Measurements from ENCODE around the gene IPO5. TPM values are rescaled to one million over a fixed set of nuclear protein-coding genes. Genes with fewer than 3 reads are reported as not detected.

IPO5 gene
- total and polyA plus RNA-seq, 2 of the 4 experiments (the other 2 are of a cell fraction): 89.2 to 270 TPM

GRCh38 chr13:98032168-98032567 lies 78.7 kb downstream of the IPO5 start:
- no TSS peak for BruUV-seq (replicated peaks)
- H2AFZ ChIP-seq (replicated peaks; ENCODE audit: low read length, poor library complexity): no peak overlapping the region
- no peak overlapping the region for H3K27ac ChIP-seq (ENCODE audit: insufficient read depth, low read length)
- H2AK5ac ChIP-seq (ENCODE audit: low read depth, low read length): no peak overlapping the region; the same call in 1 of the 2 replicates
- H2AK9ac ChIP-seq (replicated peaks; ENCODE audit: low read depth, low read length, poor library complexity): no peak overlapping the region
- no peaks in the 10 kb centered on the region; the same call in 1 of the 2 replicates for H3K27me3 ChIP-seq (ENCODE audit: control insufficient read depth, insufficient read depth, low read length)
- H3K79me1 ChIP-seq (ENCODE audit: low read depth in 1 of 2, low read length in 2 of 2): no peaks in the 10 kb centered on the region
- ChIA-PET POLR2A (ENCODE audit: unreplicated experiment) (no interaction called here), CTCF (interaction anchor here (1.1 to 1.2 kb wide), 2 partner anchors 10 to 32 kb away, joined by 3 to 6 read pairs; no protein-coding TSS in a partner anchor)
- in situ Hi-C loops (cut with MboI; ENCODE audit: low sequenced_read_pairs): no loop called here
- H2BK5ac ChIP-seq (ENCODE audit: low read depth, low read length, poor library complexity, severe bottlenecking): no peak overlapping the region
- H2BK120ac ChIP-seq (ENCODE audit: low read depth, low read length): no peak overlapping the region
- no peak overlapping the region for H2BK15ac ChIP-seq (ENCODE audit: low read depth, low read length)
- no CpG with 5 or more reads among the region's 5 CpGs for WGBS, 2 experiments (ENCODE audit: extremely low coverage in 2 of 2, insufficient read length in 1 of 2)
- no peak overlapping the region for H3K18ac ChIP-seq (ENCODE audit: low read depth, low read length)
- H4K5ac ChIP-seq (ENCODE audit: low read depth, low read length): no peak overlapping the region
- intact Hi-C loops (cut with micrococcal nuclease): no loop called here
- H3K4me3 ChIP-seq (ENCODE audit: insufficient read depth, low read depth, low read length): no peak overlapping the region
- no peak overlapping the region for H3K4me2 ChIP-seq (ENCODE audit: low read depth, low read length)
- H3K9me1 ChIP-seq (ENCODE audit: insufficient read depth, low read length): no peaks in the 10 kb centered on the region
- no peak for TF ChIP-seq MAFK (IDR thresholded peaks at IDR 0.05; ENCODE audit: low read depth, low read length)
- no peak for TF ChIP-seq CHD1 (IDR thresholded peaks at IDR 0.05; ENCODE audit: low read depth, low read length)
- TF ChIP-seq CTCF (conservative IDR thresholded peaks at IDR 0.05; ENCODE audit: low read depth, low read length): no peak
- no peak for TF ChIP-seq POLR2A (IDR thresholded peaks at IDR 0.05; ENCODE audit: low read depth, low read length)
- TF ChIP-seq CEBPB (IDR thresholded peaks at IDR 0.05; ENCODE audit: low read depth, low read length): peak; percentile 67
- no peak overlapping the region for H3K14ac ChIP-seq (replicated peaks; ENCODE audit: low read depth, low read length)
- no peak overlapping the region for H2BK20ac ChIP-seq (ENCODE audit: low read depth, low read length)
- no peaks in the 10 kb centered on the region for H3K9me3 ChIP-seq (ENCODE audit: control insufficient read depth, insufficient read depth, low read length)
- ATAC-seq (ENCODE audit: low read depth): no peak
- no peak overlapping the region for H4K8ac ChIP-seq (ENCODE audit: low read depth in 2 of 2, low read length in 2 of 2)
- no peak for DNase-seq
- no peaks in the 10 kb centered on the region for H4K20me1 ChIP-seq (ENCODE audit: insufficient read depth, low read length)
- dilution Hi-C loops (cut with HindIII; ENCODE audit: low sequenced_read_pairs, unreplicated experiment): no loop called here
- H3K4me1 ChIP-seq (ENCODE audit: control insufficient read depth, insufficient read depth, low read length): peaks cover 3% of the 10 kb centered on the region
- H3K56ac ChIP-seq (ENCODE audit: extremely low read depth, insufficient read depth, low read length): no peak overlapping the region
- no peak overlapping the region for H3K4ac ChIP-seq (ENCODE audit: low read depth, low read length)
- H3K23ac ChIP-seq (ENCODE audit: low read depth, low read length): no peak overlapping the region
- H4K91ac ChIP-seq (ENCODE audit: insufficient read depth, low read depth, low read length): no peak overlapping the region
- no peak overlapping the region for H3K9ac ChIP-seq (ENCODE audit: low read depth, low read length)
- no peaks in the 10 kb centered on the region for H3K36me3 ChIP-seq (ENCODE audit: control insufficient read depth, insufficient read depth, low read length)

Data from IMR-90 (cell line).